GM12873 (cell line): ENCODE data around the gene RFESD.

ENCODE experiments used
- TF ChIP-seq, protein P1 (sequence below): IDR thresholded peaks from 2 replicates; pipeline ENCODE4 v1.5.1; 2012; ENCODE audit warnings: low read depth, mild to moderate bottlenecking, moderate library complexity, low read length, control low read depth; ENCODE audit not compliant: insufficient read depth; ENCODE audit errors: missing control alignments

RFESD gene

DNA sequence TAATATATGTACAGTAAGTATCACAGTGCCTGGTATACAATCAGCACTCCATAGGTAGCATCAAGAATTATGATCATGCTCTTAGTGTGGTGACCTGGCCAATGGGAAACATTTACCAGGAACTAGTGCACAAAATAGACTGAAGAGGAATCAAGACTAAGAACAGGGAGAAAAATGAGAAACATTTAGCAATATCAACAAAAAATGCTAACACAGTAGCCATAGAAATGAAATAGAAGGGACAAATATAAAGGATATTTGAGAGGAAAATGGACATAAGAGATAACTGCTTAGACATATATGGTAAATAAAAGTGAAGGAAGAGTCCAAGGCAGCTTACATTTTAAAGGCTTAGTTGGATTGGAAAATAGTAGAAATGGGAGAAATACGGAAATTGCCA lies 52.8 kb downstream of the RFESD start:
- TF ChIP-seq, protein P1, sequence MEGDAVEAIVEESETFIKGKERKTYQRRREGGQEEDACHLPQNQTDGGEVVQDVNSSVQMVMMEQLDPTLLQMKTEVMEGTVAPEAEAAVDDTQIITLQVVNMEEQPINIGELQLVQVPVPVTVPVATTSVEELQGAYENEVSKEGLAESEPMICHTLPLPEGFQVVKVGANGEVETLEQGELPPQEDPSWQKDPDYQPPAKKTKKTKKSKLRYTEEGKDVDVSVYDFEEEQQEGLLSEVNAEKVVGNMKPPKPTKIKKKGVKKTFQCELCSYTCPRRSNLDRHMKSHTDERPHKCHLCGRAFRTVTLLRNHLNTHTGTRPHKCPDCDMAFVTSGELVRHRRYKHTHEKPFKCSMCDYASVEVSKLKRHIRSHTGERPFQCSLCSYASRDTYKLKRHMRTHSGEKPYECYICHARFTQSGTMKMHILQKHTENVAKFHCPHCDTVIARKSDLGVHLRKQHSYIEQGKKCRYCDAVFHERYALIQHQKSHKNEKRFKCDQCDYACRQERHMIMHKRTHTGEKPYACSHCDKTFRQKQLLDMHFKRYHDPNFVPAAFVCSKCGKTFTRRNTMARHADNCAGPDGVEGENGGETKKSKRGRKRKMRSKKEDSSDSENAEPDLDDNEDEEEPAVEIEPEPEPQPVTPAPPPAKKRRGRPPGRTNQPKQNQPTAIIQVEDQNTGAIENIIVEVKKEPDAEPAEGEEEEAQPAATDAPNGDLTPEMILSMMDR = no peak

- TF ChIP-seq, protein P1 = no peak
Measured at GRCh38 chr5:95701074-95701473, 54.5 kb downstream of the RFESD start.

- TF ChIP-seq, protein P1 = no peak
Measured at GRCh38 chr5:95704150-95704549, 57.6 kb downstream of the RFESD start.

DNA sequence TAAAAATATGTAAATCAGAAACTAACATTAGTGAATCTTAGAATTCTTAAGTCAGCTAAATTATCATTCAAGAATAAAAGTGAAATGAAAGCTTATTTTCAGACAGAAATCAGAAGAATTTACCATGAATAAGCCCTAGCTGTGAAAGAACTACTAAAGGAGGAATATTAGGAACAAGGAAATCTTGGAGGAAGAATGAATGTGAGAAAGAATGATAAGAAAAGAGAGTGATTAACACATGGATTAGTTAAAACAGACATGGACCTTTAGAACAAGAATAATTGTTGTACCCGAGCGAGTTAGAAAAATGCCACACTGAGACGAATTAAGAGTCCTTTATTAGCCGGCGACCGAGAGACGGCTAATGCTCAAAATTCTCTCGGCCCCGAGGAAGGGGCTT lies 60.5 kb downstream of the RFESD start:
- TF ChIP-seq, protein P1 = no peak
